HG03097 (cell line): ENCODE data around the gene ATP8B4.

Experiments
- ATAC-seq: cut with Tn5 transposase; IDR thresholded peaks from one replicate; pipeline ENCODE4 v1.9.1; 2021; ENCODE audit not compliant: unreplicated experiment, low FRiP score

ATP8B4 gene

DNA sequence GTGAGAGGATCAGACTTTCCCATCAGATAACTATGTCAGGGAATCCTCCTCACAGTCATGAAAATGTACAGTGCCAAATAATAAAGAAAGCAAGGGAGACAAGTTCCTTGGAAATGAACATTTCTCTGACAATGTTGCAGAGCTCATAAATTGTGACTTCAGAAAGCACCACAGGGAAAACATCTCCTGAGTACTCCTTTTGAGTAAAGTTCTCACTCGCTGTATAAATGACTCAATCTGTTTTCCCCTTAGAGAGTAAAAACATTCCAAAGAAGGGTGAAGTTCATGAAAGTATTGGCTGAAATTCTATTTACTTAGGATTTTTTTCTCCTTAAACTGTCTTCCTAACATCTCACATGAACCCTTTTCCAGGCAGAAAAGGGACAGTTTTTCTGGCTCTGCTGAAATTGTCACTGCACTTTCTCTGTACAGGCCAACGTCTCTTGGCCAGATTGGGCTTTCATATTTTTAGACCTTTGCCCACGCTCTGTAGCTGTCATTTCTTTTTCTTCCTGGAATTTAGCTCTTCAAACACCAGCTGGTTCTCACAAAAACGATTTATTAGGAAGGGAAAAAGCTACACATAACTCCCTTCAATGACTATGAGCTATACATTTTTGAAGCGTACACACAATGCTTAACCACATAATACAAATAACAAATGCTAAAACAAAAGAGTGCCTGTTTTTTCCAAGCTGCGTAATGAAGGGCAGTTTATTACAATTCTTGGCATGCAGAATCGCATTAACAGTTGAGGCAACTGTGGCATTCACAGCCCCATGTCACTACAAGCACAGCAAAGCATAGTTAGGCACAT lies 216.1 kb downstream of the ATP8B4 start:
- no peak for ATAC-seq

DNA sequence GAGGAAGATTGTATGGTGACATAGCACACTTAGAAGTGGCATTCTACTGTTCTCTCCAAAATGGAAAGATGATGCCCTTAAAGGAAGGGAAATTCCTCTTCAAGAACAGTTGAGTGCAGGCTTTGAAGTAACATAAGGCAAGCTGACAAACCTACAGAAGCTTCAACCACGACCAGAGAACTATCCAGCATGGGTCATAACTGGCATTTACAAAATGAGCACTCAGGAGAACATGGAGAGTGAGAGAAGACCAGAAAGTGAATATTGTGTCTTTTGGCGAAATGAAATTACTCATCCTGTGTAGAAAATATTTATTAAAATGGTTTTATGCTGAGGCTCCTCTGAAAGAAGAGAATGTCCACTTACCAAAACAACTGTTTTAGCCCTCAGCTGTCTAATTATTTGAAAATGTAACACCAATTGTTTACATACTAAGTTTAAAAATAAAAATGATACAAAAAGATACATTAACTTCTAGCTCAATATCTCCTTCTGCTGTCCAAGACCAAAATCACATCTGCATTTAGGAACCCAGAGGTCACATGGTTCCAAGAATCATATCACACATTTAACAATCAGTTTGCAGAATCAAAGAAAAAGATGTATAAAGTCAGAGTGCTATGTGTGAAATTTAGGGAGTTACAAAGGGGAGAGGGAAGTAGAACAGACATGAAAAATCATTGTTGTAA lies 216.9 kb downstream of the ATP8B4 start:
- no peak for ATAC-seq

- no peak for ATAC-seq
These were observed 217.7 kb downstream of the ATP8B4 start for GRCh38 chr15:49901321-49901720.

GRCh38 chr15:49900903-49901235 lies 218.2 kb downstream of the ATP8B4 start:
- no peak for ATAC-seq

DNA sequence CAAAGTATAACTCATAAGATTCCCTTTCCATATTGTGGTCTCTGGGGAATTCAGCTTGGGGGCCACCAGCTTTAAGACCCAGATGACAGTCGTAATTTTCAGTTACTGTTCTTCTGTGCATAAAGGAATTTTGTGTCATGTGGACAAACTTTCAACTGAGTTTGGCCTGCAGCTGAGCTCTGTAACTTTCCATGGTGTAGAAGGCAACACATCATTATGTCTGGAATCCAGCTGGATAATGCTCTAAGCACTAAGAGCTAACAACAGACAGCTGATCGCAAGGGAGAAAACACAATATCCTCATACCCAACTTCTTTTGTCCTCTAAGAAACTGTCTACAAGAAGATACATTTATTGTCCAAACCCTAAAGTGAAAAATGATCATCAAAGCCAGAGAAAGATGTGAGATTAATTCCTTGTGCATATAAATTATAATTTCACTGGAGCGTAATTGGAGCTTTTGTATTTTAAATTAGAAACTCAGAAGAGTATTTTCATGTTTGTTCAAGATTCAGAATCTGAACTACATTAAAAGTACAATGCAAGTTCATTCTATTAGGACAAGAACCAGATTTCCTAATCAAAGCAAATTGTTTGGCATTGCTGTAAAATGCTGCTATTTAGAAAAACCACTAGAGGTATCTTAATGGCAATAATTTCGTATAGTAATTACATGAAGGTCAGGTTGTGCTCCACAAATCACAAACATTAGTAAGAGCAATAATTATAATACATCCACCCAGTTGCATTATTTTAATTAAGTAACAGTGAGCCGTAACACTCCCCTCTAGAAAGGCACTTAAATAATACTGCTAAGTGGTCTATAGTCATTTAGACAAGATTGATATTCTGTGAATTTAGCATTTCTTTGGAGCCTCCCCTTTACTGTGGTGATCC lies 218.8 kb downstream of the ATP8B4 start:
- no peak for ATAC-seq

GRCh38 chr15:49898575-49899283 lies 220.3 kb downstream of the ATP8B4 start:
- no peak for ATAC-seq

DNA sequence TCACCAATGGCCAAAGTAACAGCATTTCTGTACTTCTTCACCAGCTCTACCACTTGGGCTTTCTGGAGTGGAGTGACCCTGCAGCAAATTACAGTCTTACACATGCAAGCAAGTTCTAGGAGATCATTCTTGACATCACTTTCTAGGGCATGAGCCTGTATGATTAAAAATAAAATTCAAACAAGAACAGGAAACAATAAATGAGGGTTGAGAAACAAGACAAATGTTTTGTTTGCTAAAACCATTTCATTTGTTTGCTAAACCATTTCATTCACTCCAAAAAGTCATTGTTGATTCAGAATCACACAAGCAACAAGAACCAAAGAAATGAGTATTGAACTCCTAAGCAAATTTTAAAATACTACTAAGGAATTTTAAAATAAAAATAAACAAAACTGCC lies 220.9 kb downstream of the ATP8B4 start:
- ATAC-seq: no peak

DNA sequence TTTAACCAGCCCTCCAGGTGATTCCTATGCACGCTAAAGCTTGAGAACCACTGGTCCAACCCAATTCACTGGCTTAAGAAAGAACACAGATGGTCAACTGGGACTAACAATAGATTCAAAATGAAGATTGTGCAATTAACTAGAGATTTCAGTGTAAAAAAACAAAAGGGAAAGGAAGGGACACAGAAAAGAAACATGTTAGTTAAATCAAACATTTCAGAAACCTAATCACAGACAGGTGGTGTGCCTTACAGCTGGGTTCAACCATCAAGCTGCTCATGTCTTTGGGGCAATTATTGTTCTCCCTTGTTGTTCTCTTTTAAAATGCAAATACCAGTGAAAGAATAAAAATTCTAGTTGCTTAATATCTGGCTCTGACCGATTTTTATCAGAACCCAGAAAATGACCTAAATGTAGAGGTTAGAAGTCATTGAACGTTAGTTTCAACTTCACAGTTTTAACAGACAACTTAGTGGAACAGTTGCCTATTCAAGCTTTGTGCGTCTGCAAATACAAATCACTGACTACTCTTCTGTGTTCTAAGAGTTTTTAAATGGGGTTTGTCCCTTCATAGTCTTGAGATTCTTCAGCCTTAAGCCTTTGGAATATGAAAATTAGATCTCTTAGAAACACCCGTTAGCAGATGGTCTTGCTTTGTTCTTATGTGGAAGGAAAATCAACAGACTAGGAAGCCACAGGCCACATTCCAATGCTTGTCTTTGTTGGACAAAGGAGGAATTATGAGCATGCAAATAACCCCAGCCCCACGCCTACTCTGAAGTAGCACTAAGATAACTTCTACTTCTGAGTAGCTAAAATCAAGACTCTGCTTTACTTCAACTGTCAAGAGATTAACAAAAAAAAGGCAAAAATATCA lies 223.4 kb downstream of the ATP8B4 start:
- ATAC-seq: no peak

DNA sequence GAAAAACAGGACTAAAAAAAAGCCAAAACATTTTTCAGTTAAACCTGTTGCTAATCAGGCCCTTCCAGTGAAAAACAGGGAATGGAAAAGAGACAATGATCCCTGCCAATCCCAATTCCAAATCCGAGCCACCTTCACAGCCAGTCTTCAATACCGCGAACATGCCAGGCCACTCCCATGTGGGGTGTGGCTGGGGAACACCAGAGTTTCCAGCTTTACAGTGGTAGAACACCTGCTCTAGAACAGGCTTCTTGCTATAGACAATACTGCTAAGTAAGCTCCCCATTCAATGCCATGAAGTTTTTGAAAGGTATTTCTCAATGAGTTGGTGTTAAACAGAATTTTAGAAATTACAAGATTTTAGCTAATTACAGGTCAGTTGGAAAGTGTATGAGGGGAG lies 228.3 kb downstream of the ATP8B4 start:
- no peak for ATAC-seq

- ATAC-seq: no peak
These were observed 229.5 kb downstream of the ATP8B4 start for GRCh38 chr15:49889536-49889935.

- no peak for ATAC-seq
These were observed 230.3 kb downstream of the ATP8B4 start for GRCh38 chr15:49888734-49889133.

- no peak for ATAC-seq
These were observed 230.7 kb downstream of the ATP8B4 start for GRCh38 chr15:49888323-49888693.

DNA sequence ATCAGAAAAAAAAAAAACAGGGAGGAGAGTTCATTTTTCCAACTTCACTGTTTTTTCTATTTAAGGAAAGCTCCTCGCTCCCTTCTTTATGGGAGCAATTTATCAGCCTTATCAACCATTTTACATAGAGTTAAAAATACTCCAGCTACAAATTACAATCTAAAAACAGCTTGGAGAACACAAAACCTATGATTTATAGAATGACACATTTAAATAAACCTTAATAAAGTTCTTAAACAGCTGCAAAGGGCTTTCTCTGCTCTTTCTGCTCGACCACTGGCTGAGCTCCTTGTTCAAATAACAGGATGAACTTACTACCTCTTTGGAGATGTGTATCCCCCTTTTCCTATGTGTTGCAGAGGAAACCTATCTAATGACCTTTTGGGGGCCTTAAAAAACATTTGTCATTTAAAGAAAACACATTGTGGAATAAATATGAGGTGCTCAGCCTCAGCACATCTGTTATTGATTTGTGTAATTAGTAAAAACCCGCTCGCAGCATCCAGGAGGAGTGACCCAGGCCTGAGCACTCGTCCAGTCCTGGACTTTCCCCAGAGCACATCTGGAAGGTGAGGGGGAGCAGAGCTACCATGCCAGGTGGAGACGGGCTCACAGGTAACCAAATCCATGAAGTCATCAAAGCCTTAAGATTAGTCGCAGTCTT lies 231.2 kb downstream of the ATP8B4 start:
- ATAC-seq: no peak

DNA sequence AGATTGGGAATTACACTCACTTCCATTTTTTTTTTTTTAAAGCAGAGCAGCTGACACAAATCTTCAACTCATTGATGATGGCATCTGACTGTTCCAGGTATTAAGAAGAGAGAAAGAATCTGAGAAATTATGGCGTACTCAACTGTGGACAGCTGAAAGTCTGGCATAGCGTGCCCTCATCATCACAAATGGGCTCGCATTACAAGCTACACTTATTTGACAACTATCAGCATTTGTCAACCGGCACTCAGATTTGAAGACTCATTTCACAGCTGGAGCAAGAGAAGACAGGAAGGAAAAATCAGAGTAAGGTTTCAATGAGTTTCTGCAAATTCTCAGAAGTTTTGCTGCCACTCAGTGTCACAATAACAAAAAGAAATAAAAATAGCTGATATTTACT lies 235.9 kb downstream of the ATP8B4 start:
- ATAC-seq: no peak

DNA sequence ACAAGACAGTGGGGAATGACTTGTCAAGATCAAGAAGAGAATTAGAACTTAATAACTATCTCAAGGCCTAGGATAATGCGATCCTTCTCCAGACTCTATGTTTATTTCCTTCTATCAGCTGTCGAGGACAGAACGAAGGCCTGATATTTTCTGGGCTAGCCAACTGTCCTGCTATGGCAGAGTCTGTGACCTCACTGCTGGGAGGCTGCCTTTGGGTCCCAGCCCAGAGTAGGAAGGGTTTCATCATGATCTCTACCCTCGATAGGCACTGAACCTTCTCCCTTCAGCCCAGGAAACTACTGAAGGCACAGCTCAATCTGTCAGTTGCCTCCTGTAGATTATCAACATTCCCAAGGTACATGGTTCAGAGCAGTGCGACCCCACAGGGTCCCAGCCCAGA lies 237.2 kb downstream of the ATP8B4 start:
- ATAC-seq: no peak

- ATAC-seq: no peak
These were observed 237.6 kb downstream of the ATP8B4 start for GRCh38 chr15:49881433-49881832.

DNA sequence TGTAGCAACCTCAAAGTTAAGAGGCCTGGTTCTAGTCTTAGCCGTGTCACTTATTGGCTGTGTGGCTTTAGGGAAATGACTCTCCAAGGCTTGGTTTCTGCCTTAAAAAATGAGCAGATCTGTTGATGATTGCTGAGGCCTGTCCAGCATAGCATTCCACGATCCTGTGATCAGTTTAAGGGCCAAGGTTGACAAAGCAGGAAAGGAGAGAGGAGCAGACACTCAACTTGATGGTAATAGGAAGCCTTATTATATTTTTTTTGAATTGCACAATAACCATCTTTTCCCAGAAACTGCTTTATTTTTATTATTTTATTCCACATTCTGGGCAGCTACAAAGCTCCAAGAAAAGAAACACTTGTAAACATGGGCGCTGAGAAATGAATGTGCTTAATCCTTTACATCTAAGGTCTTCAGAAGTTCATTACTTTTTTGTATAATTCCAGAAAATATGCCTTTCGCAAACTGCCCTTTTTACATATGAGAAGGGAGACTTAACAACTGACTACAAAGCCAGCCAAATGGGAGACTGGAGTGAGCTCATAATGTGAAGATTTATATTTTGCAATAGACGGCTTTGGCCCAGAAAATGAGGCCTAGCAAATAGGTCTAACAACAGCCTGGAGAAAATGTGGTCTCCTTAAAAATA lies 241.0 kb downstream of the ATP8B4 start:
- no peak for ATAC-seq

- ATAC-seq: no peak
These were observed 241.7 kb downstream of the ATP8B4 start for GRCh38 chr15:49877117-49877872.
